Endodermal cell (in vitro differentiated cells): ENCODE data around the gene RCAN3. TPM values are rescaled to one million over a fixed set of nuclear protein-coding genes. Genes with fewer than 3 reads are reported as not detected.

ENCODE experiments used
- DNase-seq: peaks from one replicate; pipeline ENCODE4 v3.0.0-alpha.2; 2017
- H3K27ac ChIP-seq: 2 replicates; pipeline ENCODE4 v1.5.1; 2013; ENCODE audit warnings: mild to moderate bottlenecking, low read depth, low read length, moderate library complexity
- H3K27me3 ChIP-seq: 2 replicates; pipeline ENCODE4 v1.6.1; 2013; ENCODE audit warnings: mild to moderate bottlenecking, low read length, moderate library complexity; ENCODE audit not compliant: insufficient read depth, control insufficient read depth, poor library complexity, severe bottlenecking
- H3K36me3 ChIP-seq: 2 replicates; pipeline ENCODE4 v1.7.0; 2013; ENCODE audit warnings: mild to moderate bottlenecking, low read length, moderate library complexity; ENCODE audit not compliant: control insufficient read depth, insufficient read depth
- H3K4me1 ChIP-seq: one replicate; pipeline ENCODE4 v1.7.0; 2013; ENCODE audit warnings: low read length; ENCODE audit not compliant: control insufficient read depth, insufficient read depth
- H3K4me3 ChIP-seq: 2 replicates; pipeline ENCODE4 v1.5.1; 2013; ENCODE audit warnings: mild to moderate bottlenecking, low read length, moderate library complexity
- H3K9ac ChIP-seq: 2 replicates; pipeline ENCODE4 v1.6.1; 2013; ENCODE audit warnings: mild to moderate bottlenecking, low read length, moderate library complexity; ENCODE audit not compliant: poor library complexity, severe bottlenecking; ENCODE audit errors: extremely low read depth
- H3K9me3 ChIP-seq: 2 replicates; pipeline ENCODE4 v1.6.1; 2013; ENCODE audit warnings: mild to moderate bottlenecking, low read length, moderate library complexity; ENCODE audit not compliant: control insufficient read depth
- H3K27ac Mint-ChIP-seq: 2 replicates; pipeline ENCODE4 v1.8.0; 2020; ENCODE audit warnings: mixed read lengths
- H3K27me3 Mint-ChIP-seq: 2 replicates; pipeline ENCODE4 v1.8.0; 2021; ENCODE audit warnings: mild to moderate bottlenecking, mixed read lengths; ENCODE audit not compliant: insufficient read depth
- H3K36me3 Mint-ChIP-seq: 2 replicates; pipeline ENCODE4 v1.8.0; 2020; ENCODE audit warnings: low read depth, mixed read lengths
- H3K4me1 Mint-ChIP-seq: 2 replicates; pipeline ENCODE4 v1.8.0; 2020; ENCODE audit warnings: mixed read lengths
- H3K4me3 Mint-ChIP-seq: 2 replicates; pipeline ENCODE4 v1.8.0; 2020; ENCODE audit warnings: mild to moderate bottlenecking, moderate library complexity, mixed read lengths
- H3K9me3 Mint-ChIP-seq: 2 replicates; pipeline ENCODE4 v1.8.0; 2020; ENCODE audit warnings: mild to moderate bottlenecking, mixed read lengths
- WGBS, 2 experiments: methylation state at CpG; one replicate each; pipeline versions ENCODE4 v1.1.5 to v1.1.7; 2013; ENCODE audit warnings: missing lambda C conversion rate in 2 of 2, mixed read lengths in 1 of 2; ENCODE audit not compliant: insufficient coverage in 1 of 2, insufficient read length in 1 of 2; 5-methylcytosine and 5-hydroxymethylcytosine counted together
- total RNA-seq, 2 donors: library from RNA; stranded (reverse); fragmentation: NEBNext Ultra II Directional in 1 of 2; extraction: Animal tissue kit (Norgen Biotek cat#: 25700) in 1 of 2; gene quantifications; 2 replicates in 1 of 2; 3 replicates in 1 of 2; pipeline ENCODE4 v1.2.1, GENCODE V29; 2021
- TF ChIP-seq, protein P1 (sequence below): fragments of 200-600 bp; sonication (generic); conservative IDR thresholded peaks from 2 replicates; pipeline ENCODE4 v1.5.0; 2021; ENCODE audit warnings: antibody characterized with exemption, mild to moderate bottlenecking

Gene RCAN3
- total RNA-seq, 2 donors from 2014 or later: 31.9 to 36.8 TPM

- Mint-ChIP-seq H3K4me1 (peaks cover 26% of the 10 kb centered on the region), H3K27me3 (no peaks in the 10 kb centered on the region), H3K9me3 (no peaks in the 10 kb centered on the region), H3K4me3 (no peak overlapping the region), H3K27ac (no peak overlapping the region), H3K36me3 (no peaks in the 10 kb centered on the region)
- Histone ChIP-seq H3K27me3 (no peaks in the 10 kb centered on the region), H3K4me3 (no peak overlapping the region), H3K36me3 (no peaks in the 10 kb centered on the region), H3K9ac (no peak overlapping the region), H3K9me3 (no peaks in the 10 kb centered on the region), H3K27ac (no peak overlapping the region), H3K4me1 (no peaks in the 10 kb centered on the region)
- DNase-seq: no peak
- TF ChIP-seq, protein P1, sequence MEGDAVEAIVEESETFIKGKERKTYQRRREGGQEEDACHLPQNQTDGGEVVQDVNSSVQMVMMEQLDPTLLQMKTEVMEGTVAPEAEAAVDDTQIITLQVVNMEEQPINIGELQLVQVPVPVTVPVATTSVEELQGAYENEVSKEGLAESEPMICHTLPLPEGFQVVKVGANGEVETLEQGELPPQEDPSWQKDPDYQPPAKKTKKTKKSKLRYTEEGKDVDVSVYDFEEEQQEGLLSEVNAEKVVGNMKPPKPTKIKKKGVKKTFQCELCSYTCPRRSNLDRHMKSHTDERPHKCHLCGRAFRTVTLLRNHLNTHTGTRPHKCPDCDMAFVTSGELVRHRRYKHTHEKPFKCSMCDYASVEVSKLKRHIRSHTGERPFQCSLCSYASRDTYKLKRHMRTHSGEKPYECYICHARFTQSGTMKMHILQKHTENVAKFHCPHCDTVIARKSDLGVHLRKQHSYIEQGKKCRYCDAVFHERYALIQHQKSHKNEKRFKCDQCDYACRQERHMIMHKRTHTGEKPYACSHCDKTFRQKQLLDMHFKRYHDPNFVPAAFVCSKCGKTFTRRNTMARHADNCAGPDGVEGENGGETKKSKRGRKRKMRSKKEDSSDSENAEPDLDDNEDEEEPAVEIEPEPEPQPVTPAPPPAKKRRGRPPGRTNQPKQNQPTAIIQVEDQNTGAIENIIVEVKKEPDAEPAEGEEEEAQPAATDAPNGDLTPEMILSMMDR: no peak
- WGBS, 2 experiments: 93 to 96% methylated on average over 12 of the region's 12 CpGs
Measured at GRCh38 chr1:24498589-24498988, 4.0 kb upstream of the RCAN3 start.

DNA sequence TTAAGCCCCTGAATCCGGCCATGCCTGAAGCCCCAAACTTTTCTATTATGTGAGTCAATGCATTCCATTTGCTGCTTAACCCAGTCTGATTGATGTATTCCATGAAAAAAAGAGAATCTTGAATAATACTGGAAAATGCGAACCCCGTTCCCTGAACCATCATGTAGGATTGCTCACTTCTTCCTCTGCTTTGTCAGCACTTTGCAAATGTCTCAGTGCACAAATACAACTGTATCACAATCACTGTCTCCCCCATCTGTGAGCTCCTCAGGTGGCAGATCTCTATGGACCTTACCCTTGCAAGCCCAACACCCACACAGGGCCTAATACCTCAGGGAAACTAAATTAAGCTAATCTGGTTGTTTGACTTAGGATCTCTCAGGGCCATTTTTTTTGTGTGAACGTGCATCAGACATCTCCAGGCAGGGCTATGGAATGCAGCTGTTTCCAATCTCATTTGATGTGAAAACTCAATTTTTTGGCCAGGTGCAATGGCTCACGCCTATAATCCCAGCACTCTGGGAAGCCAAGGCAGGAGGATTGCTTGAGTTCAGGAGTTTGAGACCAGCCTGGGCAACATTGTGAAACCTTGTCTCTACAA lies 2.1 kb upstream of the RCAN3 start:
- TF ChIP-seq, protein P1: no peak
- no peak for DNase-seq
- H3K27me3 ChIP-seq: no peaks in the 10 kb centered on the region
- WGBS, 2 experiments: 92 to 93% methylated on average over 4 to 5 of the region's 5 CpGs
- H3K27ac ChIP-seq: no peak overlapping the region
- no peak overlapping the region for H3K4me3 Mint-ChIP-seq
- no peak overlapping the region for H3K27ac Mint-ChIP-seq
- peaks cover 41% of the 10 kb centered on the region for H3K4me1 Mint-ChIP-seq
- no peaks in the 10 kb centered on the region for H3K9me3 Mint-ChIP-seq
- no peaks in the 10 kb centered on the region for H3K9me3 ChIP-seq
- no peaks in the 10 kb centered on the region for H3K27me3 Mint-ChIP-seq
- no peaks in the 10 kb centered on the region for H3K36me3 Mint-ChIP-seq
- H3K36me3 ChIP-seq: no peaks in the 10 kb centered on the region
- H3K4me1 ChIP-seq: no peaks in the 10 kb centered on the region
- no peak overlapping the region for H3K4me3 ChIP-seq
- H3K9ac ChIP-seq: no peak overlapping the region

GRCh38 chr1:24501371-24502064 lies 1.1 kb upstream of the RCAN3 start:
- H3K27me3 Mint-ChIP-seq: no peaks in the 10 kb centered on the region
- DNase-seq: no peak
- H3K27ac ChIP-seq: no peak overlapping the region
- H3K9ac ChIP-seq: no peak overlapping the region
- peak overlapping the region; percentile 84 for H3K4me3 ChIP-seq
- peak overlapping the region; percentile 93 for H3K27ac Mint-ChIP-seq
- H3K27me3 ChIP-seq: no peaks in the 10 kb centered on the region
- H3K9me3 Mint-ChIP-seq: no peaks in the 10 kb centered on the region
- H3K36me3 ChIP-seq: no peaks in the 10 kb centered on the region
- peak overlapping the region; percentile 77 for H3K4me3 Mint-ChIP-seq
- TF ChIP-seq, protein P1: no peak
- H3K9me3 ChIP-seq: no peaks in the 10 kb centered on the region
- peaks cover 48% of the 10 kb centered on the region for H3K4me1 Mint-ChIP-seq
- H3K4me1 ChIP-seq: peaks cover 4% of the 10 kb centered on the region
- H3K36me3 Mint-ChIP-seq: no peaks in the 10 kb centered on the region
- 86 to 92% methylated on average over 11 to 16 of the region's 16 CpGs for WGBS, 2 experiments
